Measurements from ENCODE around the gene TBC1D22A. TPM values are rescaled to one million over a fixed set of nuclear protein-coding genes. Genes with fewer than 3 reads are reported as not detected.

TBC1D22A gene
- total and polyA plus RNA-seq, 2 donors: 11.8 to 25.7 TPM

DNA sequence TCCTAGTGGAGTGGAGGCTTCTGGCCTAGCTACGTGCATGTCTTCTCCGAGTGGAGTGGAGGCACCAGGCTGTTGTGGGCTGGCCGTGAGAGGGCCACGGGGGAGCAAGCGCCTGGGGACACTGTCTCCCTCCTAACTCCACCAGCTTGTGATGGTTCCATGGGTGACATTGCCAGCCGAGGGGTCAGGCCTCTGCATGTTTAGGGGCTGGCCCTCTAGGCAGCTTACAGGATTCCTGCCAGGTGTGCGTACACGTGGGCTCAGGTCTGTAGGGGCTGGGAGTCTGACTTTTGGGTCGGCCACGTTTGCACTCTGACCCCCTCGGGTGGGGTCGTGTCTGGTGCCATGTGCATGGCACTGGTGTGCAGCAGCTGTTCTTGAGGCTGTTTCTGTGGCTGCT, 31.6 kb downstream of the TBC1D22A start:
- Histone ChIP-seq H3K36me3 (ENCODE audit: control insufficient read depth in 2 of 2, insufficient read depth in 2 of 2, low read length in 1 of 2) (peaks cover 33 to 50% of the 10 kb centered on the region in 2 donors), H3K27ac (ENCODE audit: low read depth in 1 of 2, low read length in 1 of 2) (no peak overlapping the region)
- WGBS: 97% methylated on average over 12 of the region's 12 CpGs

GRCh38 chr22:46794491-46794890, 32.0 kb downstream of the TBC1D22A start:
- Histone ChIP-seq H3K4me1 (ENCODE audit: control insufficient read depth in 2 of 2, insufficient read depth in 2 of 2, low read length in 2 of 2) (peaks cover 17 to 31% of the 10 kb centered on the region in 2 donors), H3K27ac (ENCODE audit: low read depth in 1 of 2, low read length in 1 of 2) (no peak overlapping the region), H3K27me3 (ENCODE audit: control insufficient read depth in 2 of 2, insufficient read depth in 1 of 2, low read length in 1 of 2) (no peaks in the 10 kb centered on the region), H3K4me3 (ENCODE audit: low read length in 2 of 2) (no peak overlapping the region), H3K36me3 (ENCODE audit: control insufficient read depth in 2 of 2, insufficient read depth in 2 of 2, low read length in 1 of 2) (peaks cover 37 to 51% of the 10 kb centered on the region in 2 donors), H3K9me3 (ENCODE audit: control insufficient read depth in 2 of 2, insufficient read depth in 1 of 2, low read length in 1 of 2) (no peaks in the 10 kb centered on the region)
- no peak for DNase-seq (ENCODE audit: low read depth in 6 of 9, low spot score in 9 of 9)
- WGBS: 98% methylated on average over 12 of the region's 12 CpGs

More for the DNA sequence above, 31.6 kb downstream of the TBC1D22A start:
- no peak for DNase-seq (ENCODE audit: low read depth in 6 of 9, low spot score in 9 of 9)
- Histone ChIP-seq H3K4me3 (ENCODE audit: low read length in 2 of 2) (no peak overlapping the region), H3K9me3 (ENCODE audit: control insufficient read depth in 2 of 2, insufficient read depth in 1 of 2, low read length in 1 of 2) (no peaks in the 10 kb centered on the region), H3K27me3 (ENCODE audit: control insufficient read depth in 2 of 2, insufficient read depth in 1 of 2, low read length in 1 of 2) (no peaks in the 10 kb centered on the region), H3K4me1 (ENCODE audit: control insufficient read depth in 2 of 2, insufficient read depth in 2 of 2, low read length in 2 of 2) (peaks cover 17 to 30% of the 10 kb centered on the region in 2 donors)

DNA sequence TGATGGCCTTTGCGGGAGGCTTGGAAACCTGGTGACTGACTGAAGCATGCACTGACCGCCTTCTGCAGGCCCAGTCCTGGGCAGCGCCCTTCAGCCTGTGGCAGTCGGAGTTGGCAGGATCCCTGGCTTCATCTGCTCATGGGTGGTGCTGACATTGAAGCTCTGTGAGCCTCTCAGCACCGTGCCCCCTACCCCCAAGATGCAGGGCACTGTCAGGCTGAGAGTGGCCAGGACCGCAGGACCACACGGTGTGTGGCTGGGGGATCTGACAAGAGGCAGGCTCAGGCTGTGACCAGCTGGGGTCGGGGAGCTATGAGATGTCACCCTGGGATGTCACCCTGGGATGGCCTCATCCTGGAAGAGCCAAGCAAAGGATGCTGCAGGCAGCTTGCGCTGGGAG, 32.7 kb downstream of the TBC1D22A start:
- H3K9me3 ChIP-seq (ENCODE audit: control insufficient read depth in 2 of 2, insufficient read depth in 1 of 2, low read length in 1 of 2): no peaks in the 10 kb centered on the region
- 99% methylated on average over 9 of the region's 9 CpGs for WGBS
- no peak overlapping the region for H3K4me3 ChIP-seq (ENCODE audit: low read length in 2 of 2)
- H3K4me1 ChIP-seq (ENCODE audit: control insufficient read depth in 2 of 2, insufficient read depth in 2 of 2, low read length in 2 of 2): peaks cover 17 to 36% of the 10 kb centered on the region in 2 donors
- DNase-seq (ENCODE audit: low read depth in 6 of 9, low spot score in 9 of 9): no peak
- H3K27ac ChIP-seq (ENCODE audit: low read depth in 1 of 2, low read length in 1 of 2): no peak overlapping the region
- H3K36me3 ChIP-seq (ENCODE audit: control insufficient read depth in 2 of 2, insufficient read depth in 2 of 2, low read length in 1 of 2): peaks cover 43 to 54% of the 10 kb centered on the region in 2 donors
- H3K27me3 ChIP-seq (ENCODE audit: control insufficient read depth in 2 of 2, insufficient read depth in 1 of 2, low read length in 1 of 2): no peaks in the 10 kb centered on the region

DNA sequence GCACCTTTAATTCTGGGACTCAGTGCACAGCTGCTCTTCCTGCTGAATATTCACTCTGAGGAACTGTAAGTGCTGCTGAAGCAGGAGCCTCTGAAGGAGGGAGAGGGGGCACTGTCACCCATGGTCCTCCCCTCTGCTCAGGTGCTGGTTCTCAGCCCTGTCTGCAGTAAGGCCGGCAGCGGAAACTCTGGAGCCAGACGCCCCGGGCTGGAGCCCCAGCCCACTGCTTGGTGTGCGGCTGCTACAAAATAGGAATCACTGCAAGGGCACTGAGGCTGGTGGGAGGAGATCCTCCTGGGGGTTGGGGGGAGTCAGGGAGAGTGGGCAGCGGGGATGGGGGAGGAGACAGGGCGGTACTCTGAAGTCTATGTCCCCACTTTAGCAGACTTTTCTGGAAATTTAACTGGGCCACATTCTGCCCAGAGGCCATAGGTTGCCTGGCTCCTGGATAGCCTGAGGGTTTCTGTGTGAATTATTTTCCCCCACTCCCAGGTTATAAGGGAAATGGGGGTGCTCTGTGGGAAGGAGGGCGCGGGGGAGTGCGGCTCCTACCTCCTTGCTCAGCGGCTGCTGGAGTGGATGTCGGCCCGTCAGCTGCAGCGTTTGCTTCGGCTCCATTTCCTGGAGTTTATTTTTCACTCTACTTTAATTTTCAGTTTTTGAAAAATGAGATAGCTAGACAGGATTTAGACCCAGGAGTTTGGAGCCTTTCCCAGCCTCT, 33.6 kb downstream of the TBC1D22A start:
- Histone ChIP-seq H3K27ac (ENCODE audit: low read depth in 1 of 2, low read length in 1 of 2) (no peak overlapping the region), H3K36me3 (ENCODE audit: control insufficient read depth in 2 of 2, insufficient read depth in 2 of 2, low read length in 1 of 2) (peaks cover 51 to 59% of the 10 kb centered on the region in 2 donors), H3K4me3 (ENCODE audit: low read length in 2 of 2) (no peak overlapping the region), H3K4me1 (ENCODE audit: control insufficient read depth in 2 of 2, insufficient read depth in 2 of 2, low read length in 2 of 2) (peaks cover 11 to 30% of the 10 kb centered on the region in 2 donors), H3K27me3 (ENCODE audit: control insufficient read depth in 2 of 2, insufficient read depth in 1 of 2, low read length in 1 of 2) (no peaks in the 10 kb centered on the region), H3K9me3 (ENCODE audit: control insufficient read depth in 2 of 2, insufficient read depth in 1 of 2, low read length in 1 of 2) (no peaks in the 10 kb centered on the region)
- WGBS: 90% methylated on average over 15 of the region's 15 CpGs
- DNase-seq (ENCODE audit: low read depth in 6 of 9, low spot score in 9 of 9): no peak

DNA sequence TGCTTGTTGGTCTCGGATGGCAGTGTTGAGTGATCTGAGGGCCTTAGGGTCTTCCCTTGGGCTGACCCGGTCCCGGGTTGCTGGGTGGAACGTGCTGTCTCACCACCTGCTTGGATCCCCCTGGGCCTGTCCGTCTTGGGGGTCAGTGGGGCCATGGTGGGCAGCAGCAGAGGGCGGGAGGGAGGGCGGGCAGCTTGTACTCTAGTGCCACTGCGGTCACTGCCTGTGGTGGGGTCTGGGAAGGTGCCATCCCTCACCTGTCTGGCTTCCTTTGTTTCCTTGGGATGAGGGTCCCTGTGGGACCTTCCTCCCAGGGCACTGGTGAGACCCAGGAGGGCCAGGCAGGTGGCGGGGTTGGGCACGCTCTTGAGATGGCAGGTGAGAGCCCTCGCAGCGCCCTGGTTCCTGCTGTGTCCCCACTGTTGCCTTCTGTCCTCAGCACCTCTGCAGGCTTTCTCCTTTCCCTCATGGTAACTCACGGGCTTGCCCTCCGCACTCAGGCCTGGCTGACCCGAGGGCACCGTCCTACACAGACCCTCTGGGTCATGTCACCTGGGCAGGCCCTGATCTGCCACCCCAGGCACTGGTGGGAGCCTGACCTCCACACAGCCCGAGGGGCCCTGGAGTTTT, 34.2 kb downstream of the TBC1D22A start:
- Histone ChIP-seq H3K4me1 (ENCODE audit: control insufficient read depth in 2 of 2, insufficient read depth in 2 of 2, low read length in 2 of 2) (peaks cover 4 to 23% of the 10 kb centered on the region in 2 donors), H3K27ac (ENCODE audit: low read depth in 1 of 2, low read length in 1 of 2) (no peak overlapping the region), H3K4me3 (ENCODE audit: low read length in 2 of 2) (no peak overlapping the region), H3K9me3 (ENCODE audit: control insufficient read depth in 2 of 2, insufficient read depth in 1 of 2, low read length in 1 of 2) (no peaks in the 10 kb centered on the region), H3K36me3 (ENCODE audit: control insufficient read depth in 2 of 2, insufficient read depth in 2 of 2, low read length in 1 of 2) (peaks cover 56 to 63% of the 10 kb centered on the region in 2 donors), H3K27me3 (ENCODE audit: control insufficient read depth in 2 of 2, insufficient read depth in 1 of 2, low read length in 1 of 2) (no peaks in the 10 kb centered on the region)
- WGBS: 91% methylated on average over 17 of the region's 17 CpGs
- DNase-seq (ENCODE audit: low read depth in 6 of 9, low spot score in 9 of 9): no peak

GRCh38 chr22:46797355-46797754, 34.9 kb downstream of the TBC1D22A start:
- 91% methylated on average over 17 of the region's 17 CpGs for WGBS
- Histone ChIP-seq H3K4me3 (ENCODE audit: low read length in 2 of 2) (no peak overlapping the region), H3K4me1 (ENCODE audit: control insufficient read depth in 2 of 2, insufficient read depth in 2 of 2, low read length in 2 of 2) (peaks cover 0 to 16% of the 10 kb centered on the region in 2 donors), H3K36me3 (ENCODE audit: control insufficient read depth in 2 of 2, insufficient read depth in 2 of 2, low read length in 1 of 2) (peaks cover 52 to 70% of the 10 kb centered on the region in 2 donors), H3K9me3 (ENCODE audit: control insufficient read depth in 2 of 2, insufficient read depth in 1 of 2, low read length in 1 of 2) (no peaks in the 10 kb centered on the region), H3K27ac (ENCODE audit: low read depth in 1 of 2, low read length in 1 of 2) (no peak overlapping the region), H3K27me3 (ENCODE audit: control insufficient read depth in 2 of 2, insufficient read depth in 1 of 2, low read length in 1 of 2) (no peaks in the 10 kb centered on the region)
- no peak for DNase-seq (ENCODE audit: low read depth in 6 of 9, low spot score in 9 of 9)

DNA sequence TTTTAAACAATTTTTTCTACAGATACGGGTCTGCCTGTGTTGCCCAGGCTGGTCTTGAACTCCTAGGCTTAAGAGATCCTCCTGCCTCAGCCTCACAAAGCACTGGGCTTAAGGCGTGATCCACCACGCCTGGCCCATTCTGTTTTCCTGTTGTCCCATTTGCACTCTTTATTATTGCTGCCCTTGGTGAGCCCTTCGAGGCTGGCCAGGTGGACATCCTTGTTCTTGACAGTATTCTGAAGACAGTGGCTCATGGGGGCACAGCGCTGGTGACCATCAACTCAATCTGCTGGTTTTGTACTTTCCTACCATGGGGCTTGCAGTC, 35.6 kb downstream of the TBC1D22A start:
- Histone ChIP-seq H3K27ac (ENCODE audit: low read depth in 1 of 2, low read length in 1 of 2) (no peak overlapping the region), H3K27me3 (ENCODE audit: control insufficient read depth in 2 of 2, insufficient read depth in 1 of 2, low read length in 1 of 2) (no peaks in the 10 kb centered on the region), H3K9me3 (ENCODE audit: control insufficient read depth in 2 of 2, insufficient read depth in 1 of 2, low read length in 1 of 2) (no peaks in the 10 kb centered on the region), H3K36me3 (ENCODE audit: control insufficient read depth in 2 of 2, insufficient read depth in 2 of 2, low read length in 1 of 2) (peaks cover 50 to 66% of the 10 kb centered on the region in 2 donors), H3K4me1 (ENCODE audit: control insufficient read depth in 2 of 2, insufficient read depth in 2 of 2, low read length in 2 of 2) (peaks cover 0 to 18% of the 10 kb centered on the region in 2 donors), H3K4me3 (ENCODE audit: low read length in 2 of 2) (no peak overlapping the region)
- 96% methylated on average over 5 of the region's 5 CpGs for WGBS
- no peak for DNase-seq (ENCODE audit: low read depth in 6 of 9, low spot score in 9 of 9)

- Histone ChIP-seq H3K4me3 (ENCODE audit: low read length in 2 of 2) (no peak overlapping the region), H3K4me1 (ENCODE audit: control insufficient read depth in 2 of 2, insufficient read depth in 2 of 2, low read length in 2 of 2) (peaks cover 6 to 24% of the 10 kb centered on the region in 2 donors), H3K9me3 (ENCODE audit: control insufficient read depth in 2 of 2, insufficient read depth in 1 of 2, low read length in 1 of 2) (no peaks in the 10 kb centered on the region), H3K27me3 (ENCODE audit: control insufficient read depth in 2 of 2, insufficient read depth in 1 of 2, low read length in 1 of 2) (no peaks in the 10 kb centered on the region), H3K27ac (ENCODE audit: low read depth in 1 of 2, low read length in 1 of 2) (no peak overlapping the region), H3K36me3 (ENCODE audit: control insufficient read depth in 2 of 2, insufficient read depth in 2 of 2, low read length in 1 of 2) (peaks cover 46 to 60% of the 10 kb centered on the region in 2 donors)
- DNase-seq (ENCODE audit: low read depth in 6 of 9, low spot score in 9 of 9): peak in 7 of 9 donors; percentile 54 to 86 (median 74)
- WGBS: 61% methylated on average over 27 of the region's 27 CpGs
These were observed 36.2 kb downstream of the TBC1D22A start for GRCh38 chr22:46798366-46799350.
